HUES48 (cell line): Measurements from ENCODE around the gene CASZ1.

Experiments used
- H3K27ac ChIP-seq: one replicate; pipeline ENCODE4 v1.7.0; 2013; ENCODE audit warnings: low read depth, low read length, inconsistent platforms
- H3K27me3 ChIP-seq: 2 replicates; pipeline ENCODE4 v1.6.1; 2013; ENCODE audit warnings: mild to moderate bottlenecking, low read length; ENCODE audit not compliant: control insufficient read depth, insufficient read depth
- H3K36me3 ChIP-seq: 2 replicates; pipeline ENCODE4 v1.6.1; 2013; ENCODE audit warnings: low read length; ENCODE audit not compliant: control insufficient read depth, insufficient read depth
- H3K4me1 ChIP-seq: 2 replicates; pipeline ENCODE4 v1.6.1; 2013; ENCODE audit warnings: mild to moderate bottlenecking, low read length; ENCODE audit not compliant: control insufficient read depth, insufficient read depth
- H3K4me3 ChIP-seq: 2 replicates; pipeline ENCODE4 v1.5.1; 2013; ENCODE audit warnings: mild to moderate bottlenecking, low read depth, low read length
- H3K9ac ChIP-seq: 2 replicates; pipeline ENCODE4 v1.6.1; 2013; ENCODE audit warnings: mild to moderate bottlenecking, low read depth, low read length, moderate library complexity
- H3K9me3 ChIP-seq: 2 replicates; pipeline ENCODE4 v1.6.1; 2013; ENCODE audit warnings: low read length; ENCODE audit not compliant: control insufficient read depth, insufficient read depth

Gene CASZ1

DNA sequence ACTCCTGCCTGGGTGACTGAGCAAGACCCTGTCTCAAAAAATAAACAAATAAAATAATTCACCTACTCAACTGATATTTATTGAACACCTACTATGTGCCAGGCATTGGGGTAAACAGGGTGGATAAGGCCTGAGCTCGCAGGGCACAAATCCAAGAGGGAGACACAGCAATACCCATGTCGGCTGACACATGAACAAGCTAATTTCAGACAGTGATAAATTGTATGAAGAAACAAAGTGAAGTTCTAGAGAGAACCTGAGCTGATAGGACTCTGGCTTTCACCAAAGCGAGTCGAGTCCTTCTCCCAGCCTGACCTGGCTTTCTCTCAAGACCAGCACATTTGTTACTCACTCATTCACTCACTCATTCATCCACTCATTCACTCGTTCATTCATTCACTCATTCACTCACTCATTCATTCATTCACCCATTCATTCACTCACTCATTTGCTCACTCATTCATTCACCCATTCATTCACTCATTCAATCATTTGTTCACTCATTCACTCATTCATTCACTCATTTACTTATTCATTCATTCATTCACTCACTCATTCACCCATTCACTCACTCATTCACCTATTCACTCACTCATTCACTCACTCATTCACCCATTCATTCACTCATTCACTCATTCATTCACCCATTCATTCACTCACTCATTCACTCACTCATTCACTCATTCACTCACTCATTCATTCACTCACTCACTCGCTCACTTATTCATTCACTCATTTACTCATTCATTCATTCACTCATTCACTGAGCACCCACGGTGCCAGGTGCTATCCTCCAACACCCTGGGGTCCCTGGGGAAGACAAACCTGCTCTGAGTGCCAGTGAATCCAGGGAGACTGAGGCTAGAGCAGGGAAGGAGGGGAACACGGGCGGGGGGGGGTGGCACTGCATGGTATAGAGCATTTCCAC lies 37.4 kb upstream of the CASZ1 start:
- no peaks in the 10 kb centered on the region for H3K9me3 ChIP-seq
- H3K27me3 ChIP-seq, result peaks cover 6% of the 10 kb centered on the region
- H3K4me1 ChIP-seq, result peaks cover 20% of the 10 kb centered on the region
- H3K27ac ChIP-seq, result no peak overlapping the region
- H3K4me3 ChIP-seq, result no peak overlapping the region
- no peaks in the 10 kb centered on the region for H3K36me3 ChIP-seq
- H3K9ac ChIP-seq, result no peak overlapping the region

- Histone ChIP-seq H3K27me3 (peaks cover 6% of the 10 kb centered on the region), H3K9ac (no peak overlapping the region), H3K27ac (no peak overlapping the region), H3K9me3 (no peaks in the 10 kb centered on the region), H3K36me3 (no peaks in the 10 kb centered on the region), H3K4me1 (peaks cover 15% of the 10 kb centered on the region), H3K4me3 (no peak overlapping the region)
Measured at GRCh38 chr1:10832703-10833102, 36.3 kb upstream of the CASZ1 start.

GRCh38 chr1:10830961-10831668 lies 34.7 kb upstream of the CASZ1 start:
- peaks cover 6% of the 10 kb centered on the region for H3K27me3 ChIP-seq
- no peak overlapping the region for H3K27ac ChIP-seq

GRCh38 chr1:10829965-10830515 lies 33.6 kb upstream of the CASZ1 start:
- Histone ChIP-seq H3K27ac (no peak overlapping the region), H3K27me3 (peaks cover 6% of the 10 kb centered on the region), H3K9ac (no peak overlapping the region), H3K9me3 (no peaks in the 10 kb centered on the region), H3K4me1 (0 out of 2 replicates have a peak, but pooled peaks cover 4% of the 10 kb centered on the region), H3K36me3 (no peaks in the 10 kb centered on the region), H3K4me3 (no peak overlapping the region)

More at GRCh38 chr1:10830961-10831668, 34.7 kb upstream of the CASZ1 start:
- Histone ChIP-seq H3K36me3 (no peaks in the 10 kb centered on the region), H3K9me3 (no peaks in the 10 kb centered on the region), H3K4me1 (peaks cover 7% of the 10 kb centered on the region; the same call in 1 of the 2 replicates), H3K4me3 (no peak overlapping the region), H3K9ac (no peak overlapping the region)

- no peak overlapping the region for H3K4me3 ChIP-seq
Measured at GRCh38 chr1:10829067-10829818, 32.8 kb upstream of the CASZ1 start.

DNA sequence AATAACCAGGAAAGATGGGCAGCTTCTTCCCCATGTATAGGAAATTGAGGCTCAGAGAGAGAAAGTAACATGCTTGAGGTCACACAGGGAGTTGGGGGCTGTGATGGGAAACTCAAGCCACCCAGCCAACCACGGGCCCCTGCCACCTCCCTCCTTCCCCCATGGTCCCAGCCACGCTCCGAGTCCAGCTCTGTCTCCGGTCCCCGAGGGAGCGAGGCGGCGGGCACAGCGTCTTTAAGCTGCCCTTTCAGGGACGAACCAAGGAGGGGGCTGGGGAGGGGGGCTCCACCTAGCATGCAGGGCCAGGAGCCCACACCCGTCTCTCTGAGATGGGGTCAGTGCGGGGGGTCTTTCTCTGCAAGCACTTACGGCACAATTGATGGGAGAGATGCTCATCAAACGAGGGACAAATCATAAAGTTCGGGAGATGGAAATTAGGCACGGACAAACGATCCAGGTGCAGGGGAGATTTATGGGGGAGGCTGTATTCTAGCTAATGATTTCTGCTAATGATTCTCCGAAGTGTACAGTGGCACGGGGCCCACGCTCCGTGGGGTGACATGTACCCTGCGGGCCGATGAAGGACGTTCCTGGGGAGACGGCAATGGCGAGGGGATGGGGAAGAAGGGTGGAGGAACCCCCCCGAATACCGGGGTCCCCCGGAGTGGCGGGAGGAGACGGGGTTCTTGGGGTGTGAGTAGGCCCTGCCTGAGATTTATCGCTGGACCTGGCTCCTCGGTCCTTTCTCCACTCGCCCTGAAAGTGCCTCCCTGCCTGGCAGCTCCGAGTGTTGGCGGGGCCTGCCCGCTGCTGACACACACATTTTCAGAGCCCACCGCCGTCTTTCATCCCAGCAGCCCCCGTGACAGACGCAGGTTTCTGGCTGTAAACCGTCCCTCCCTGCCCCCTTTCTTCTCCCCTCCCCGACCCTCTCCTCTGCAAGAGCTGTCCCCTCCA lies 31.2 kb upstream of the CASZ1 start:
- Histone ChIP-seq H3K36me3 (no peaks in the 10 kb centered on the region), H3K27me3 (no peaks in the 10 kb centered on the region), H3K9me3 (no peaks in the 10 kb centered on the region), H3K9ac (no peak overlapping the region), H3K4me3 (no peak overlapping the region), H3K4me1 (peaks cover 3% of the 10 kb centered on the region), H3K27ac (no peak overlapping the region)

More at GRCh38 chr1:10829067-10829818, 32.8 kb upstream of the CASZ1 start:
- Histone ChIP-seq H3K4me1 (peaks cover 3% of the 10 kb centered on the region), H3K9me3 (no peaks in the 10 kb centered on the region), H3K27me3 (no peaks in the 10 kb centered on the region), H3K36me3 (no peaks in the 10 kb centered on the region), H3K9ac (no peak overlapping the region), H3K27ac (no peak overlapping the region)

DNA sequence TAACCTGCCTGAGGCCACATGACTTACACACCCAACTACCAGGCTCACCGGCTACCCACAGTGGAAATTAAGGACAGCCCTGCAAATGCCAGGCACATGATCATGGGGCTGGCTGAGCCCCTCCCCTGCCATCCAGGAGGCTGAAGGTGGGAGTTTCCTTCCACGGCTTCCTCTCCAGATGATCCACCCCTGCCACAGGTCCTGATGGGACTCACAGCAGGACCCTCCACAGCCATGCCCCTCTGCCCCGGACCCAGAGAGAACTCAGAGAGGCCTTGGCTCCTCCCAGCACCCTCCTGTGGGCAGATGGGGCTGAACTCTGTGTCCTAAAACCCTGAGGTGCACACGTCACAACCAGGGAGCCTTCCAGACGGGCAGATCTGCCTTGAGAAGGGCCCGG lies 29.1 kb upstream of the CASZ1 start:
- H3K9me3 ChIP-seq, result no peaks in the 10 kb centered on the region
- no peaks in the 10 kb centered on the region for H3K27me3 ChIP-seq
- H3K36me3 ChIP-seq, result no peaks in the 10 kb centered on the region
- H3K27ac ChIP-seq, result no peak overlapping the region
- H3K9ac ChIP-seq, result no peak overlapping the region
- H3K4me3 ChIP-seq, result no peak overlapping the region
- peaks cover 3% of the 10 kb centered on the region for H3K4me1 ChIP-seq

DNA sequence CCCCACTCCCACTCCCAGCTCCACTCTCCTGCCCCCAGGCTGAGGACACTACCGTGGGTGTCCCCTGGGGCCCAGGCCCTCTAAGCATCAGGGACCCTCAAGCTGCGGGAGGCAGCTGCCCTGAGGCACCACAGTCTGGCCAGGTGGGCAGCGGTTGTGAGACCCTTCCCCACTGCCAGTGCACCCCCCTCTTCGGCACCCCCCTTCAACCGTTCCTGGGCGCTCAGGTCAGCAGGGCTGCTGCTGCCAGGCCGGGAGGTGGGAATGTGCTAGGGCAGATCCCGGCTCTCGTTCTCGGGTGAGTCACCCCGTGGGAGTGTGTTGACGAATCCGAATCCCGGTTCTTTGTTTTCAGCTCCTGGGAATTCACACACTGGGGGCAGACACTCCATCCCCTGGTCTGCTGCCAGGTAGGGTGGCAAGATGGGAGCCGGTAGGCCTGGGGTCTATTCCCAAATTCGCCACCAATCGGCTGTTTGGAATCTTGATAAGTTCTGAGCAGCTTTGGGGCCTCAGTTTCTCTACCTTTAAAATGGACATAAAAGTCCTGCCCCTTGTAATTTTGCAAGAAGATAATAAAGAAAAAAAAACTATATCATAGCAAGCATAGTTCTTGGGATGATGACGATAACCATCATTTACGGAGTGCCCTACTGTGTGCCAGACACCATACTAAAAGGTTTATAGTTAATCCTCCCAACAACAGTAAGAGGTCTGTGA lies 28.5 kb upstream of the CASZ1 start:
- Histone ChIP-seq H3K27me3 (no peaks in the 10 kb centered on the region), H3K36me3 (no peaks in the 10 kb centered on the region), H3K9me3 (no peaks in the 10 kb centered on the region), H3K9ac (no peak overlapping the region), H3K4me1 (peaks cover 3% of the 10 kb centered on the region), H3K4me3 (no peak overlapping the region), H3K27ac (peak overlapping the region; percentile 47)

- no peaks in the 10 kb centered on the region for H3K27me3 ChIP-seq
Measured at GRCh38 chr1:10823000-10823401, 26.6 kb upstream of the CASZ1 start.

More at GRCh38 chr1:10823000-10823401, 26.6 kb upstream of the CASZ1 start:
- H3K36me3 ChIP-seq, result no peaks in the 10 kb centered on the region
- no peak overlapping the region for H3K4me3 ChIP-seq
- H3K9me3 ChIP-seq, result no peaks in the 10 kb centered on the region
- H3K4me1 ChIP-seq, result peaks cover 3% of the 10 kb centered on the region
- H3K9ac ChIP-seq, result no peak overlapping the region
- H3K27ac ChIP-seq, result no peak overlapping the region
